ENCODE results near the gene CSTF3. TPM values are rescaled to one million over a fixed set of nuclear protein-coding genes. Genes with fewer than 3 reads are reported as not detected.

Gene CSTF3
- total RNA-seq, 1 donor from 2014 or later, result 47.5 TPM

DNA sequence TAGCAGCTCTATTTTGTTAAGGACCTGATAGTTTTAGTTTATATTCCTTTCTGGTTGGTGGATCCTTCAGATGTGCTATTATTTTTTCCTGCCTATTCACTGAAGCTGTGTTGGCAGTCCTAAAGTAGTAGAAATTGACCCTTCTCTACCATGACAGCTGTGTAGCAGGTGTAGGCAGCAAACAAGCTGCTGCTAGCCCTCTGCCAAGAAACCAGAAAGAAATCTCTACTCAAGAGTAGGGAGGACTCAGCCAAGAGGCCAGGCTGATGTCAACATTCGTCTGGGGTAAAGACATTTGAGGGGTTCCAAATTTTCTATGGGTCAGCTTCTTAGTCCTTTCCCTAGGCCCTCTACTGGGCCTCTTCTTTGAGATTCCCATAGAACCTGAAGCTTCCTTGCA is 51.2 kb downstream of the CSTF3 start:
- Histone ChIP-seq H3K27ac (ENCODE audit: low read depth, low read length) (no peak overlapping the region), H3K4me2 (ENCODE audit: low read length) (no peak overlapping the region), H3K36me3 (ENCODE audit: insufficient read depth, low read length) (peaks cover 3% of the 10 kb centered on the region), H3K4me1 (ENCODE audit: insufficient read depth, low read length) (no peaks in the 10 kb centered on the region), H4K20me1 (ENCODE audit: insufficient read depth, low read length) (no peaks in the 10 kb centered on the region), H2AFZ (ENCODE audit: low read depth, low read length) (no peak overlapping the region), H3K27me3 (ENCODE audit: insufficient read depth, low read length) (no peaks in the 10 kb centered on the region), H3K9ac (ENCODE audit: low read length) (no peak overlapping the region), H3K79me2 (ENCODE audit: insufficient read depth, low read length) (no peaks in the 10 kb centered on the region), H3K4me3 (ENCODE audit: insufficient read depth, low read depth, low read length) (no peak overlapping the region), H3K9me3 (ENCODE audit: insufficient read depth, low read depth, low read length) (no peaks in the 10 kb centered on the region)
- DNase-seq (ENCODE audit: low read depth), result no peak
- no peaks in the 10 kb centered on the region for H3K9me3 Mint-ChIP-seq (ENCODE audit: unreplicated experiment)
- H3K4me3 Mint-ChIP-seq (ENCODE audit: unreplicated experiment), result no peak overlapping the region
- no peak for FAIRE-seq
- H3K27me3 Mint-ChIP-seq (ENCODE audit: low read depth, unreplicated experiment), result no peaks in the 10 kb centered on the region
- H3K4me1 Mint-ChIP-seq (ENCODE audit: low read depth, unreplicated experiment), result no peaks in the 10 kb centered on the region
- peaks cover 2% of the 10 kb centered on the region for H3K36me3 Mint-ChIP-seq (ENCODE audit: low read depth, unreplicated experiment)
- TF ChIP-seq, protein P1, sequence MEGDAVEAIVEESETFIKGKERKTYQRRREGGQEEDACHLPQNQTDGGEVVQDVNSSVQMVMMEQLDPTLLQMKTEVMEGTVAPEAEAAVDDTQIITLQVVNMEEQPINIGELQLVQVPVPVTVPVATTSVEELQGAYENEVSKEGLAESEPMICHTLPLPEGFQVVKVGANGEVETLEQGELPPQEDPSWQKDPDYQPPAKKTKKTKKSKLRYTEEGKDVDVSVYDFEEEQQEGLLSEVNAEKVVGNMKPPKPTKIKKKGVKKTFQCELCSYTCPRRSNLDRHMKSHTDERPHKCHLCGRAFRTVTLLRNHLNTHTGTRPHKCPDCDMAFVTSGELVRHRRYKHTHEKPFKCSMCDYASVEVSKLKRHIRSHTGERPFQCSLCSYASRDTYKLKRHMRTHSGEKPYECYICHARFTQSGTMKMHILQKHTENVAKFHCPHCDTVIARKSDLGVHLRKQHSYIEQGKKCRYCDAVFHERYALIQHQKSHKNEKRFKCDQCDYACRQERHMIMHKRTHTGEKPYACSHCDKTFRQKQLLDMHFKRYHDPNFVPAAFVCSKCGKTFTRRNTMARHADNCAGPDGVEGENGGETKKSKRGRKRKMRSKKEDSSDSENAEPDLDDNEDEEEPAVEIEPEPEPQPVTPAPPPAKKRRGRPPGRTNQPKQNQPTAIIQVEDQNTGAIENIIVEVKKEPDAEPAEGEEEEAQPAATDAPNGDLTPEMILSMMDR (IDR thresholded peaks at IDR 0.05; ENCODE audit: insufficient read depth, low read depth, low read length), result no peak
- no peak for TF ChIP-seq EZH2 (IDR thresholded peaks at IDR 0.05; ENCODE audit: insufficient read depth, low read length)
- no peak overlapping the region for H3K27ac Mint-ChIP-seq (ENCODE audit: unreplicated experiment)

DNA sequence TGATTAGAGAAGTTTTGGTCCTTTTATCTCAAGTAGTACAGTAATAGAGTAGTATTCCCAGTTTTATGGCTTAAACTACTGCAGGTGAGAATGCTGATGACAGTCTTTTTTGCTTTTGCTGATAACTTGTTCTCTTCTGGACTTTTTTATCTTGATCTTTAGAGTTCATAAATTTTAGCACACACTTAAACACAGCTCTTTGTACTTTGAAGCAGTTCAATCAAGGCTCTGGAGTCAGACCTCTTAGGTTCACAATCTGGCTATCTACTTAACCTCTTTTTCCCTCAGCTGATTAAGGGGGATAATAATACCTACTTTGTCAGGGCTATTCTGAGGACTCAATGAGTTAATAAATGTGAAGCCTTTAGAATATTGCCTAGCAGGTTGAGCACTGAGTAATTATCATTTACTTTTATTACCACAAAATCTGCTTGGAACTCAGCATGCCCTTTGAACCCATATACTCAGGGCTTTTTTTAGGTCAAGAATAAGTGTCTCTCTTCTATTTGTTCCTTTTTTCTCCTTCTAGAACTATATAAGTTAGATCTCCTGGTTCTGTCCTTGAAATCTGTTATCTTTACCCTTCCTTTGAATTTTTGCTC is 51.9 kb downstream of the CSTF3 start:
- Mint-ChIP-seq H3K4me3 (ENCODE audit: unreplicated experiment) (no peak overlapping the region), H3K27me3 (ENCODE audit: low read depth, unreplicated experiment) (no peaks in the 10 kb centered on the region), H3K27ac (ENCODE audit: unreplicated experiment) (no peak overlapping the region), H3K9me3 (ENCODE audit: unreplicated experiment) (no peaks in the 10 kb centered on the region), H3K36me3 (ENCODE audit: low read depth, unreplicated experiment) (peaks cover 2% of the 10 kb centered on the region), H3K4me1 (ENCODE audit: low read depth, unreplicated experiment) (no peaks in the 10 kb centered on the region)
- H2AFZ ChIP-seq (ENCODE audit: low read depth, low read length), result no peak overlapping the region
- TF ChIP-seq, protein P1 (IDR thresholded peaks at IDR 0.05; ENCODE audit: insufficient read depth, low read depth, low read length), result no peak
- no peaks in the 10 kb centered on the region for H3K79me2 ChIP-seq (ENCODE audit: insufficient read depth, low read length)
- no peaks in the 10 kb centered on the region for H3K27me3 ChIP-seq (ENCODE audit: insufficient read depth, low read length)
- no peak for FAIRE-seq
- H3K4me3 ChIP-seq (ENCODE audit: insufficient read depth, low read depth, low read length), result no peak overlapping the region
- no peak overlapping the region for H3K9ac ChIP-seq (ENCODE audit: low read length)
- no peak overlapping the region for H3K4me2 ChIP-seq (ENCODE audit: low read length)
- no peak for DNase-seq (ENCODE audit: low read depth)
- H3K9me3 ChIP-seq (ENCODE audit: insufficient read depth, low read depth, low read length), result no peaks in the 10 kb centered on the region
- no peak overlapping the region for H3K27ac ChIP-seq (ENCODE audit: low read depth, low read length)
- H3K4me1 ChIP-seq (ENCODE audit: insufficient read depth, low read length), result no peaks in the 10 kb centered on the region
- peaks cover 3% of the 10 kb centered on the region for H3K36me3 ChIP-seq (ENCODE audit: insufficient read depth, low read length)
- no peaks in the 10 kb centered on the region for H4K20me1 ChIP-seq (ENCODE audit: insufficient read depth, low read length)

DNA sequence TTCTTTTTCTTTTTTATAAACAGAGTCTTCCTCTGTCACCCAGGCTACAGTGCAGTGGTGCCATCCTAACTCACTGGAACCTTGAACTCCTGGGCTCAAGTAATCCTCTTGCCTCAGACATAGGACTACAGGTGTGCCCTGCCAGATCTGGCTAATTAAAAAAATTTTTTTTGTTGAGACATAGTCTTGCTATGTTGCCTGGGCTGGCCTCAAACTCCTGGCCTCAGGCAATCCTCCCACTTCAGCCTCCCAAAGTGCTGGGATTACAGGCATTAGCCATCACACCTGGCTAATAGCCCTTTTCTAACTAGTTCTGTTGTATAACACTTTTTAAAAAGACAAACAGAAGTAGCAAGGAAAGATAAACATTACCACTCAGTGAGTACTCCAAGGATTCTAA is 57.4 kb downstream of the CSTF3 start:
- H3K27me3 ChIP-seq (ENCODE audit: insufficient read depth, low read length), result no peaks in the 10 kb centered on the region
- no peak overlapping the region for H3K27ac Mint-ChIP-seq (ENCODE audit: unreplicated experiment)
- H3K36me3 ChIP-seq (ENCODE audit: insufficient read depth, low read length), result peaks cover 31% of the 10 kb centered on the region
- H3K4me1 Mint-ChIP-seq (ENCODE audit: low read depth, unreplicated experiment), result no peaks in the 10 kb centered on the region
- FAIRE-seq (no peak), DNase-seq (ENCODE audit: low read depth) (no peak)
- no peaks in the 10 kb centered on the region for H4K20me1 ChIP-seq (ENCODE audit: insufficient read depth, low read length)
- H2AFZ ChIP-seq (ENCODE audit: low read depth, low read length), result no peak overlapping the region
- H3K9ac ChIP-seq (ENCODE audit: low read length), result no peak overlapping the region
- TF ChIP-seq, protein P1 (IDR thresholded peaks at IDR 0.05; ENCODE audit: insufficient read depth, low read depth, low read length), result no peak
- TF ChIP-seq EZH2 (IDR thresholded peaks at IDR 0.05; ENCODE audit: insufficient read depth, low read length), result no peak
- H3K36me3 Mint-ChIP-seq (ENCODE audit: low read depth, unreplicated experiment), result peaks cover 8% of the 10 kb centered on the region
- H3K79me2 ChIP-seq (ENCODE audit: insufficient read depth, low read length), result no peaks in the 10 kb centered on the region
- H3K4me3 Mint-ChIP-seq (ENCODE audit: unreplicated experiment), result no peak overlapping the region
- H3K27me3 Mint-ChIP-seq (ENCODE audit: low read depth, unreplicated experiment), result no peaks in the 10 kb centered on the region
- no peak overlapping the region for H3K4me2 ChIP-seq (ENCODE audit: low read length)
- H3K9me3 ChIP-seq (ENCODE audit: insufficient read depth, low read depth, low read length), result no peaks in the 10 kb centered on the region
- H3K4me3 ChIP-seq (ENCODE audit: insufficient read depth, low read depth, low read length), result no peak overlapping the region
- no peaks in the 10 kb centered on the region for H3K4me1 ChIP-seq (ENCODE audit: insufficient read depth, low read length)
- H3K27ac ChIP-seq (ENCODE audit: low read depth, low read length), result no peak overlapping the region
- H3K9me3 Mint-ChIP-seq (ENCODE audit: unreplicated experiment), result no peaks in the 10 kb centered on the region
